Bronchial epithelial cell (primary cell): ENCODE data around the gene TMEM132D. TPM values are rescaled to one million over a fixed set of nuclear protein-coding genes. Genes with fewer than 3 reads are reported as not detected.

Experiments used
- DNase-seq: peaks from one replicate; pipeline ENCODE4 v3.0.0-alpha.2; 2010; ENCODE audit warnings: low read depth
- FAIRE-seq: peaks from 2 replicates; lab custom pipeline; 2011; peaks lifted over from hg19 to GRCh38; lab: Jason Lieb, UNC
- H3K27me3 ChIP-seq: 2 replicates; pipeline ENCODE4 v1.5.1; 2011; ENCODE audit warnings: low read length; ENCODE audit not compliant: control insufficient read depth, insufficient read depth
- H3K36me3 ChIP-seq: 2 replicates; pipeline ENCODE4 v1.5.1; 2011; ENCODE audit warnings: low read length; ENCODE audit not compliant: control insufficient read depth, insufficient read depth
- H3K4me3 ChIP-seq: 2 replicates; pipeline ENCODE4 v1.5.1; 2011; ENCODE audit warnings: mild to moderate bottlenecking, low read depth, low read length, control low read depth
- total RNA-seq: library from RNA; depleted of rRNA; stranded (reverse); fragments of >200 nt; gene quantifications from 2 replicates; pipeline ENCODE4 v1.2.1, GENCODE V29; 2014
- TF ChIP-seq, protein P1 (sequence below): IDR thresholded peaks from 2 replicates; pipeline ENCODE4 v1.5.1; 2011; ENCODE audit warnings: mild to moderate bottlenecking, moderate library complexity, low read length, control low read depth, inconsistent platforms; ENCODE audit not compliant: insufficient read depth, severe bottlenecking

Gene TMEM132D
- total RNA-seq, 1 donor from 2014 or later = not detected

DNA sequence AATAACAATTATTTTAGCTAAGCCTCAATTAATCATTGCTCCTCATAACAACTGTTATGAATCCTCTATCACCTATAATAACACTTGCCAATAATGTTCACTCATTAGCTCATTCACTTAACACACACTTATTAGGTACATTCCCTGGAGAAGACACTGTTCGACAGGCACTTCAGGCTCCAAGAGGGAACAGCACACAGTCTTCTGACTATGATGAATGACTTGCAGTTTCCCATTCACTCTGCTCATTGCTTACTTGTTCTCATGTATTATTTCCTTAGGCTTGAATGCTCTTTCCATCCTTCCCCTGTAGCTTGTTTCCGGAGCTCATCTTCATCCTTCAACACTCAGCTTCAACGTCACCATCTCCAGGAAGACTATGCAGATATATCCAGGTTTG, 437.3 kb downstream of the TMEM132D start:
- no peak for FAIRE-seq

GRCh38 chr12:129459886-129460285, 443.9 kb downstream of the TMEM132D start:
- TF ChIP-seq, protein P1, sequence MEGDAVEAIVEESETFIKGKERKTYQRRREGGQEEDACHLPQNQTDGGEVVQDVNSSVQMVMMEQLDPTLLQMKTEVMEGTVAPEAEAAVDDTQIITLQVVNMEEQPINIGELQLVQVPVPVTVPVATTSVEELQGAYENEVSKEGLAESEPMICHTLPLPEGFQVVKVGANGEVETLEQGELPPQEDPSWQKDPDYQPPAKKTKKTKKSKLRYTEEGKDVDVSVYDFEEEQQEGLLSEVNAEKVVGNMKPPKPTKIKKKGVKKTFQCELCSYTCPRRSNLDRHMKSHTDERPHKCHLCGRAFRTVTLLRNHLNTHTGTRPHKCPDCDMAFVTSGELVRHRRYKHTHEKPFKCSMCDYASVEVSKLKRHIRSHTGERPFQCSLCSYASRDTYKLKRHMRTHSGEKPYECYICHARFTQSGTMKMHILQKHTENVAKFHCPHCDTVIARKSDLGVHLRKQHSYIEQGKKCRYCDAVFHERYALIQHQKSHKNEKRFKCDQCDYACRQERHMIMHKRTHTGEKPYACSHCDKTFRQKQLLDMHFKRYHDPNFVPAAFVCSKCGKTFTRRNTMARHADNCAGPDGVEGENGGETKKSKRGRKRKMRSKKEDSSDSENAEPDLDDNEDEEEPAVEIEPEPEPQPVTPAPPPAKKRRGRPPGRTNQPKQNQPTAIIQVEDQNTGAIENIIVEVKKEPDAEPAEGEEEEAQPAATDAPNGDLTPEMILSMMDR = no peak
- no peaks in the 10 kb centered on the region for H3K27me3 ChIP-seq
- H3K4me3 ChIP-seq = no peak overlapping the region
- H3K36me3 ChIP-seq = no peaks in the 10 kb centered on the region
- DNase-seq (no peak), FAIRE-seq (no peak)

More for the DNA sequence above, 437.3 kb downstream of the TMEM132D start:
- TF ChIP-seq, protein P1 = no peak
- Histone ChIP-seq H3K27me3 (no peaks in the 10 kb centered on the region), H3K4me3 (no peak overlapping the region), H3K36me3 (no peaks in the 10 kb centered on the region)
- DNase-seq = no peak

DNA sequence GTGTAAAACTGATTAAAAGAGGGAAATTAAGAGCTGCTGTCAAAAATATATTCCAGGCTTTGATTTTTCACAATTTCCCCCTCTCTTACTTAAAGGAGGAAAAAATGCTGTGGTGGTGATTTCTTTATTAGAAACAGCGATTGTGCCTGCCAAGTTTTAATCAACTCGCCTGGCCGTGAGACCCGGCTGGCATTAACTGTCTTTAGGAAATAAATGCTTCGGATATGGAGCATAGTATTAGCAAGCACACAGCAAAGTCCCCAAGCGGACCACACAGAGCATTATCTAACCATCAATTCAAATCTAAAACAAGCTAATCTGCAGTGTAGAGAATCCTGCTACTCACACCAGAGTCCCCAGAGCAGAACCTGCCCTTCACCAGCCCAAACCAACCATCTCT, 457.1 kb downstream of the TMEM132D start:
- DNase-seq (no peak), FAIRE-seq (no peak)
- no peak overlapping the region for H3K4me3 ChIP-seq
- TF ChIP-seq, protein P1 = no peak
- H3K36me3 ChIP-seq = no peaks in the 10 kb centered on the region
- no peaks in the 10 kb centered on the region for H3K27me3 ChIP-seq

GRCh38 chr12:129440278-129440677, 463.5 kb downstream of the TMEM132D start:
- TF ChIP-seq, protein P1 = no peak
- no peaks in the 10 kb centered on the region for H3K36me3 ChIP-seq
- H3K4me3 ChIP-seq = no peak overlapping the region
- DNase-seq = no peak
- no peaks in the 10 kb centered on the region for H3K27me3 ChIP-seq
- no peak for FAIRE-seq

DNA sequence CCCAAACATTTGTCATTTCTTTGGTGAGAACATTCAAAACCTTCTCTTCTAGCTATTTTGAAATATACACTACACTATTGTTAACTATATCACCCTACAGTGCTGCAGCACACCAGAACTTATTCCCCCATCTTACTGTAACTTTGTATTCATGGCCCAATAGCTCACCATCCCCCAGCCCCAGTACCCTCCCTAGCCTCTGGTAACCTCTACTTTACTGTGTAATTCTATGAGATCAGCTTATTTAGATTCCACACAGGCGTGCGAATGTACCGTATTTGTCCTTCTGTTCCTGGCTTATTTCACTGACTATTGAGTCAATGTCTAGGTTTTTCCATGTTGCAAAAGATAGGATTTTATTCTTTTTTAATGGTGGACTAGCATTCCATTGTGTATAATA, 469.0 kb downstream of the TMEM132D start:
- H3K36me3 ChIP-seq = no peaks in the 10 kb centered on the region
- DNase-seq (no peak), FAIRE-seq (no peak)
- TF ChIP-seq, protein P1 = no peak
- H3K4me3 ChIP-seq = no peak overlapping the region
- H3K27me3 ChIP-seq = no peaks in the 10 kb centered on the region

GRCh38 chr12:129428240-129428936, 475.4 kb downstream of the TMEM132D start:
- FAIRE-seq = no peak
- Histone ChIP-seq H3K36me3 (no peaks in the 10 kb centered on the region), H3K4me3 (no peak overlapping the region), H3K27me3 (no peaks in the 10 kb centered on the region)
- TF ChIP-seq, protein P1 = no peak
- no peak for DNase-seq
